ENCODE measurements around the gene ENOX1. TPM values are rescaled to one million over a fixed set of nuclear protein-coding genes. Genes with fewer than 3 reads are reported as not detected.

The ENOX1 gene
- total and polyA plus RNA-seq, 9 of the 15 experiments (the other 6 are each of a cell fraction or from before 2014, with no cell fraction given) = not detected

DNA sequence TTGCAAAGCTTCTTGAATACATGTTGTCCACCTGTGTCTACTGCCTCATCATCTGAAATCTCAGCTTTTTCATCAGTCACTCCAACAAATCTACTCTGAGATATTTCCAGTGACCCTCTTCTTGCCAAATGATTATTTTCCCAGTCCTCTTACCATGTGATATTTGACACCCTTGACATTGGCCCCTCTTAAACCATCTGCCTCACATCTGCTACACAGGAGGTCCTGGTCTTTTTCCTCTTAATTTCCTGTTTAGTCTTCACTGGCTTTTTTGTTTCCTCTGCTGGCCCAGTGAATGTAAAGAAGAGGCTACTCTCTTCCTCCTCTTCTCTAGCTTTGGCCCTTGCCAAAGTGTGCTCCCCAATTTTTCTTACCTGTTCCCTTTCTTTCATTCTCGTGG, 544.7 kb downstream of the ENOX1 start (continued):
- TF ChIP-seq, protein P1, sequence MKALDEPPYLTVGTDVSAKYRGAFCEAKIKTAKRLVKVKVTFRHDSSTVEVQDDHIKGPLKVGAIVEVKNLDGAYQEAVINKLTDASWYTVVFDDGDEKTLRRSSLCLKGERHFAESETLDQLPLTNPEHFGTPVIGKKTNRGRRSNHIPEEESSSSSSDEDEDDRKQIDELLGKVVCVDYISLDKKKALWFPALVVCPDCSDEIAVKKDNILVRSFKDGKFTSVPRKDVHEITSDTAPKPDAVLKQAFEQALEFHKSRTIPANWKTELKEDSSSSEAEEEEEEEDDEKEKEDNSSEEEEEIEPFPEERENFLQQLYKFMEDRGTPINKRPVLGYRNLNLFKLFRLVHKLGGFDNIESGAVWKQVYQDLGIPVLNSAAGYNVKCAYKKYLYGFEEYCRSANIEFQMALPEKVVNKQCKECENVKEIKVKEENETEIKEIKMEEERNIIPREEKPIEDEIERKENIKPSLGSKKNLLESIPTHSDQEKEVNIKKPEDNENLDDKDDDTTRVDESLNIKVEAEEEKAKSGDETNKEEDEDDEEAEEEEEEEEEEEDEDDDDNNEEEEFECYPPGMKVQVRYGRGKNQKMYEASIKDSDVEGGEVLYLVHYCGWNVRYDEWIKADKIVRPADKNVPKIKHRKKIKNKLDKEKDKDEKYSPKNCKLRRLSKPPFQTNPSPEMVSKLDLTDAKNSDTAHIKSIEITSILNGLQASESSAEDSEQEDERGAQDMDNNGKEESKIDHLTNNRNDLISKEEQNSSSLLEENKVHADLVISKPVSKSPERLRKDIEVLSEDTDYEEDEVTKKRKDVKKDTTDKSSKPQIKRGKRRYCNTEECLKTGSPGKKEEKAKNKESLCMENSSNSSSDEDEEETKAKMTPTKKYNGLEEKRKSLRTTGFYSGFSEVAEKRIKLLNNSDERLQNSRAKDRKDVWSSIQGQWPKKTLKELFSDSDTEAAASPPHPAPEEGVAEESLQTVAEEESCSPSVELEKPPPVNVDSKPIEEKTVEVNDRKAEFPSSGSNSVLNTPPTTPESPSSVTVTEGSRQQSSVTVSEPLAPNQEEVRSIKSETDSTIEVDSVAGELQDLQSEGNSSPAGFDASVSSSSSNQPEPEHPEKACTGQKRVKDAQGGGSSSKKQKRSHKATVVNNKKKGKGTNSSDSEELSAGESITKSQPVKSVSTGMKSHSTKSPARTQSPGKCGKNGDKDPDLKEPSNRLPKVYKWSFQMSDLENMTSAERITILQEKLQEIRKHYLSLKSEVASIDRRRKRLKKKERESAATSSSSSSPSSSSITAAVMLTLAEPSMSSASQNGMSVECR (CRISPR knock-in tag; IDR thresholded peaks at IDR 0.05) = no peak
- TF ChIP-seq MEIS2 (IDR thresholded peaks at IDR 0.05; ENCODE audit: partially characterized antibody) (no peak), TEAD1 (CRISPR knock-in tag; IDR thresholded peaks at IDR 0.05) (no peak), MEF2D (tag; conservative IDR thresholded peaks at IDR 0.05; ENCODE audit: low read depth) (no peak), PTBP1 (IDR thresholded peaks at IDR 0.05; ENCODE audit: low read depth, low read length) (no peak), SRF (CRISPR knock-in tag; IDR thresholded peaks at IDR 0.05) (no peak), TEAD4 (IDR thresholded peaks at IDR 0.05; ENCODE audit: low read length) (no peak), TEAD4 (CRISPR knock-in tag; IDR thresholded peaks at IDR 0.05; ENCODE audit: borderline replicate concordance) (no peak)
- TF ChIP-seq, protein P2, sequence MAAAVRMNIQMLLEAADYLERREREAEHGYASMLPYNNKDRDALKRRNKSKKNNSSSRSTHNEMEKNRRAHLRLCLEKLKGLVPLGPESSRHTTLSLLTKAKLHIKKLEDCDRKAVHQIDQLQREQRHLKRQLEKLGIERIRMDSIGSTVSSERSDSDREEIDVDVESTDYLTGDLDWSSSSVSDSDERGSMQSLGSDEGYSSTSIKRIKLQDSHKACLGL (CRISPR knock-in tag; IDR thresholded peaks at IDR 0.05; ENCODE audit: borderline replicate concordance, poor library complexity, severe bottlenecking) = no peak
